HEK293 (cell line): ENCODE results near the gene SLC10A7.

Experiments used
- ATF2 ChIP-seq: fragments of 450-650 bp; formaldehyde crosslinking; IDR thresholded peaks from 2 replicates; pipeline ENCODE4 v1.5.1; 2016; ENCODE audit warnings: missing biosample characterization, missing genetic modification characterization, low read depth
- CTCF ChIP-seq: fragments of 450-650 bp; formaldehyde crosslinking; IDR thresholded peaks from 2 replicates; pipeline ENCODE4 v1.5.1; 2016; ENCODE audit warnings: missing biosample characterization, missing genetic modification characterization
- GLI2 ChIP-seq: fragments of 450-650 bp; formaldehyde crosslinking; IDR thresholded peaks from 2 replicates; pipeline ENCODE4; 2017; ENCODE audit warnings: missing biosample characterization, missing genetic modification characterization, low read depth, borderline replicate concordance
- OVOL3 ChIP-seq: fragments of 450-650 bp; formaldehyde crosslinking; IDR thresholded peaks from 2 replicates; pipeline ENCODE4 v1.5.1; 2016; ENCODE audit warnings: missing biosample characterization, missing genetic modification characterization
- PRDM1 ChIP-seq: fragments of 450-650 bp; formaldehyde crosslinking; IDR thresholded peaks from 2 replicates; pipeline ENCODE4; 2016; ENCODE audit warnings: missing biosample characterization, missing genetic modification characterization
- ZNF274 ChIP-seq, 2 experiments: fragments of 200-500 bp in 1 of 2; fragments of 450-650 bp in 1 of 2; sonication (Bioruptor generic) in 1 of 2; formaldehyde crosslinking in 1 of 2; IDR thresholded peaks; 2 replicates each; pipeline versions ENCODE4 v1.5.1 to v1.6.1; 2014 to 2016; ENCODE audit warnings: borderline replicate concordance in 1 of 2, inconsistent platforms in 1 of 2, low read length in 1 of 2, missing biosample characterization in 1 of 2, missing genetic modification characterization in 1 of 2
- ZNF362 ChIP-seq: fragments of 450-650 bp; formaldehyde crosslinking; IDR thresholded peaks from 2 replicates; pipeline ENCODE4 v1.5.1; 2016; ENCODE audit warnings: missing biosample characterization, missing genetic modification characterization
- ZNF513 ChIP-seq: fragments of 450-650 bp; IDR thresholded peaks from 2 replicates; pipeline ENCODE4 v1.5.1; 2018; ENCODE audit warnings: missing biosample characterization, missing genetic modification characterization
- ZNF514 ChIP-seq: fragments of 450-650 bp; formaldehyde crosslinking; IDR thresholded peaks from 2 replicates; pipeline ENCODE4 v1.5.1; 2016; ENCODE audit warnings: missing biosample characterization, missing genetic modification characterization
- ZNF777 ChIP-seq: fragments of 450-650 bp; formaldehyde crosslinking; IDR thresholded peaks from 2 replicates; pipeline ENCODE4 v1.5.1; 2017; ENCODE audit warnings: missing biosample characterization, missing genetic modification characterization, borderline replicate concordance
- ZSCAN18 ChIP-seq: fragments of 450-650 bp; formaldehyde crosslinking; IDR thresholded peaks from 2 replicates; pipeline ENCODE4 v1.5.1; 2016; ENCODE audit warnings: missing biosample characterization, missing genetic modification characterization

- TF ChIP-seq ATF2 (tag by site-specific recombination) (no peak), CTCF (tag by site-specific recombination) (no peak), OVOL3 (tag by site-specific recombination) (no peak), ZNF777 (tag by site-specific recombination) (no peak), PRDM1 (tag by site-specific recombination) (no peak), ZNF274 (IDR thresholded peaks at IDR 0.05; ENCODE audit: low read length) (no peak), ZNF274 (tag by site-specific recombination; IDR thresholded peaks at IDR 0.05; ENCODE audit: borderline replicate concordance) (no peak), ZNF362 (tag by site-specific recombination) (no peak), ZNF514 (no peak), ZNF513 (no peak), GLI2 (tag by site-specific recombination) (no peak), ZSCAN18 (tag by site-specific recombination) (no peak)
Measured at GRCh38 chr4:146210890-146211289, 310.9 kb downstream of the SLC10A7 start.
